Measurements from ENCODE around the gene SDK2.

Gene SDK2

DNA sequence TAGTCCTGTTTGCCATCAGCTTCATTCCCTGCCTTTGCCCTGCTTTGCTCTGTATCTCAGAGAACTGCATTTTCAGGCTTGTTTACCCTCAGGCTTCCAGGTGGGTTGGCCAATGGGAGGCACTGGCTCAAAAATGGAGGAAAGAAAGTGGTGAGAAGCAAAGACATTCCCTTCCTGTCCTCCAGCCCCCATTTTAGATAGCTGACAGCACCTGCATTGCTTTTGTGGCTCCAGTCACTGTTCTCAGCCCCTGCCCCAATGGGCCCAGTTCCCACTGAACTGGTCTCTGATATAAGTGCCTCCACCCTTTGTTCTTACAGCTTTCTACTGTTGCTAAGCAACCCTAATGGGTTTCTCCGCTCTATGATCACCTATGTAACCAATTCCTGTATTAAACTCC lies 19.4 kb upstream of the SDK2 start:
- H3K9me3 Mint-ChIP-seq, result peaks cover 7% of the 10 kb centered on the region
- CTCF ChIA-PET, result no interaction called here
- H3K4me3 Mint-ChIP-seq, result no peak overlapping the region
- no peak for DNase-seq
- peaks cover 29% of the 10 kb centered on the region for H3K27me3 Mint-ChIP-seq
- peaks cover 7% of the 10 kb centered on the region for H3K36me3 Mint-ChIP-seq
- peaks cover 31% of the 10 kb centered on the region for H3K4me1 Mint-ChIP-seq
- no peak overlapping the region for H3K27ac Mint-ChIP-seq

DNA sequence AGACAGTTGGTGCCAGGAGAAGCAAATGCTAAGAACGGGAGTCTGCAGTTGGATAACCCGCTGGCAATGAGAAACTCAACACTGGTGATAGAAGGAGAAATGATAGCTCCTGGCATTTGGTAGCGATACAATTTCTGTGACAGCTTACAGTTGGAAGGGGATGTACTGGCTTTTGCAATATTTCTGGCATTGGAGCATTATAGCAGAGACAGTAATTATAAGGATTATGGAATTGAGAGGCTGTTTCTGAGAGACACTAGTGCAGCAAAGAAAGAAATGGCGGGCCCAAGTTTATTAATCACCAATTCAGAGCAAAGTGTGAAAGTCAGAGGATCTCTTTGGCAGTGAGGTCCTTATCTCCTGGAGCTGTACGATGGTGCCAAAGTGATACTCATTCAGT lies 16.1 kb upstream of the SDK2 start:
- Mint-ChIP-seq H3K36me3 (peaks cover 2% of the 10 kb centered on the region), H3K4me1 (peaks cover 7% of the 10 kb centered on the region), H3K27ac (no peak overlapping the region), H3K27me3 (peaks cover 41% of the 10 kb centered on the region), H3K4me3 (no peak overlapping the region), H3K9me3 (peaks cover 1% of the 10 kb centered on the region)
- CTCF ChIA-PET, result interaction anchor here (0.9 kb wide), 1 partner anchor 51 kb away, joined by 4 read pairs; no protein-coding TSS in a partner anchor
- DNase-seq, result no peak

DNA sequence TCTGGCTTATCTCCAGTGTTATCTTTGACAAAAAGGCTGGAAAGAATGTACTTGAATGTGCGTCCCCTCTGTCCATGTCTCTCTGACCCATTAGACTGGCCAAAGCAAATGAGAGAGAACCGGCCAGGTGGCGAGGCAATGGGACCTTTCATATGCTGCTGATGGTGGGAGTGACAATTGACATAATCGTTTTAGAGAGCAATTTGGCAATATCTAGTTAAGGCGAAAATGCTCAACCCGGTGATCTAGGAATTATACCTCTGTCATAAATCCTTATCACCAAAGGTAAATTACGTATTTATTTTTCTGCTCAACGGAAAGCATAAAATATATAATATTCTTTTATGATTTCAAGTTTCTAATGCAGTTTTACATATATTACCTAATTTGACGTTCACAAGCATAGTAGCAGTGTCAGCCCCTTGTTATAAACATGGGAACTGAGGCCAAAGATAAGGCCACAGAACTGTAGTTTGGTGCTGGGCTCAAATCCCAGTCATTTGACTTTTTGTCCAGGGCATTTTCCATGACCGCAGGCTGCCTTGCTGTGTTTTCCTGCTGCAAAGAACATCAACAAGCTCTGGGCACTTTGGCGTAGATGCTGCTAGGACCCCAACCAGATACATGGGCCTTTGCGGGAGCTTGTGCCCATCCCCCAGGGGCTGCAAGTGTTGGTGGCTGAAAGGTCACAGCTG lies 14.7 kb upstream of the SDK2 start:
- Mint-ChIP-seq H3K4me1 (peaks cover 7% of the 10 kb centered on the region), H3K36me3 (peaks cover 8% of the 10 kb centered on the region), H3K9me3 (peaks cover 12% of the 10 kb centered on the region), H3K27ac (no peak overlapping the region), H3K27me3 (peaks cover 47% of the 10 kb centered on the region), H3K4me3 (no peak overlapping the region)
- CTCF ChIA-PET, result no interaction called here
- DNase-seq, result no peak

DNA sequence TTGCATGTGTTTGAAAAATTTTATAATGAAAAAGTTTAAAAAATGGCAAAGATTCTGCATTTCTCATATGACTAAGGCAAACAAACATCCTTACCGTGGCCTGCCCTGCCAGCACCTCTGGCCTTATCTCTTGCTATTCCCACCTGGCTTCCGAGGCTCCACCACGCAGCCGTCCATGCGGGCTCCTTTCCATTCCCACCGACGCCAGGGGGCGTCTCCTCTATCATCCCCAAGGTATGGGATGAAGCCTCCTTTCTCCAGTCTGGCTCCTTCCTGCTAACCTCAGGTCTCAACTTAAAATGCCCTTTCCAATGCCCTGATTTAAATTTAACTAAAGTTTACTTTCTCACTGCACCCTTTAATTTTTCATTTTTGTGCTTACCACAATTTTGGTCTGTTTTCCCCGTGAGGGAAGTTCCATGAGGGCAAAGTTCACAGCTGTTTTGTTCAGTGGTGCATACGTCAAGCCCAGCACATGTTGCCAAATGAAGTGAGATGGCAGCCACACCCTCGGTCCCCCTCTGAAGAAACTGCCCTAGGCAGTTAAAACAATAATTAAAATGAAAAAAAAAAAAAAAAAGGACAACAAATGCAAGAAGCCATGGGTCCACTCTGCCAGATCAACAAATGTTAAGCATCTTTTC lies 13.3 kb upstream of the SDK2 start:
- H3K36me3 Mint-ChIP-seq, result peaks cover 11% of the 10 kb centered on the region
- CTCF ChIA-PET, result no interaction called here
- H3K27me3 Mint-ChIP-seq, result peaks cover 46% of the 10 kb centered on the region
- no peak overlapping the region for H3K4me3 Mint-ChIP-seq
- H3K9me3 Mint-ChIP-seq, result peaks cover 20% of the 10 kb centered on the region
- no peak overlapping the region for H3K27ac Mint-ChIP-seq
- peak; percentile 52 for DNase-seq
- H3K4me1 Mint-ChIP-seq, result peaks cover 5% of the 10 kb centered on the region

DNA sequence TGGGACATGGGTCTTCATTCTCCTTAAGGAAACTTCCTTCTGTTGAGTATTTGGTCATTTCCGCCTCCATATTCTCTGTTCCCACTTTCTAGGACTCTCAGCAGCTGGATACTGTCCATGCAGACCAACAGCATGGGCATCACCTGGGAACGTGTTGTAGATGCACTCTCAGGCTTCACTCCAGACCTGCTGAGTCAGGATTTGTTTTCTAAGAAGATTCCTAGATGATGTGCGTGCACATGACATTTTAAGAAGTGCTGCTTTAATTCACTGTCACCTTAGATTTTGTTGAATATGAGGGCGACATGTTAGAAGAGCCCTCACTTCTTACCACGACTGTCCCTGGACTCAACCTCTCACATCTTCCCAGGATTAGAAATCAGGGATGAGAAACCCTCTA lies 10.0 kb upstream of the SDK2 start:
- Mint-ChIP-seq H3K9me3 (peaks cover 20% of the 10 kb centered on the region), H3K27me3 (peaks cover 47% of the 10 kb centered on the region), H3K4me3 (no peak overlapping the region), H3K27ac (no peak overlapping the region), H3K4me1 (peaks cover 14% of the 10 kb centered on the region), H3K36me3 (peaks cover 11% of the 10 kb centered on the region)
- DNase-seq, result no peak
- CTCF ChIA-PET, result no interaction called here

DNA sequence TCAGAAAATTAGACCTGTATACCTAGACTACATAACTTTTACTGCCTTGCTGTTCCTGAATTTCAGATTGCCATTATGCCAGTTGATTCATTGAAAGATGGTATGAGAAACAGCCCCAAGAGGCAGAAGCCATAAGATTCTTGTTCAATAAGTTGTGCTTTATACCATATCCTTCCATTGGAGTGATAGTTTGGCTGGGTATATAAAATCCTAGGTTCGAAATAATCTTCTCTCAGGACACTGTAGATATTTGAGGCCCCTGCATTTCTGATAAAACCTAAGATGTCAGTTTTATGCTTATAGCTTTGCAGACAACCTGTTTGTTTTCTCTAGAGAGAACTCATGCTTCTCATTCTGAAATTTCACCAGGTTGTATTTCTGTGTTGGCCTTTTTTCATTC lies 9.6 kb upstream of the SDK2 start:
- CTCF ChIA-PET, result no interaction called here
- no peak overlapping the region for H3K4me3 Mint-ChIP-seq
- H3K9me3 Mint-ChIP-seq, result peaks cover 20% of the 10 kb centered on the region

DNA sequence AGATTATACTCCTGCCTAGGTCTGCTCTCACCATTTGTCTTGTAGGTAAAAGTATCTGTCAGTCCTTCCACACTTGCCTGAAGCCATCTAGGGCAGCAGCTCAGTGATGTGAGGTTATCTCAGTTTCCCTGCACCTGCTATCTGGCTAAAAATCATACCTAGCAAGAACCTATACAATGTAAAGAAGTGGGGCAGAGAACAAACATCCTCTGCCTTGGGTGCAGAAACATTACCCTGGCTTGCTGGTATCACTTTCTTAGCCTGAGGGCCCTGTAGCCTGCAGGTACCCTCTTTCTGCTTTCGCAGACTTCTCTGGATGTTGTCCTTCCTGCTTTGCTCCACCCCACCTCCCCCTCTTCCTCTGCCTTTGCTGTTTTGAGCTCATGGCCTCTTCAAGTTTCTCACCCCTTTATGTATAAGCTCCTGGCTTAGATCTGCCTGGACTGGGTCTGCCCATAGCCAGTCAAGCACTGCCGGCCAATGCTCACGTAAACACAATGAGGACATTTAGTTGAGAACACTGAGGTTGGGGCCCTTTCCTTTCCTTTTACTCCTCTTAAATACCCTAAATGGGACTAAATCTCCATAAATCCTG lies 8.7 kb upstream of the SDK2 start:
- peaks cover 20% of the 10 kb centered on the region for H3K9me3 Mint-ChIP-seq
- CTCF ChIA-PET, result interaction anchor here (3.8 kb wide), 1 partner anchor 57 kb away, joined by 25 read pairs; no protein-coding TSS in a partner anchor
- peaks cover 11% of the 10 kb centered on the region for H3K36me3 Mint-ChIP-seq
- H3K27me3 Mint-ChIP-seq, result peaks cover 55% of the 10 kb centered on the region
- no peak overlapping the region for H3K27ac Mint-ChIP-seq
- H3K4me1 Mint-ChIP-seq, result peaks cover 14% of the 10 kb centered on the region
- DNase-seq, result no peak
- no peak overlapping the region for H3K4me3 Mint-ChIP-seq

More for the DNA sequence above, 9.6 kb upstream of the SDK2 start:
- H3K27ac Mint-ChIP-seq, result no peak overlapping the region
- H3K36me3 Mint-ChIP-seq, result peaks cover 11% of the 10 kb centered on the region
- peaks cover 14% of the 10 kb centered on the region for H3K4me1 Mint-ChIP-seq
- H3K27me3 Mint-ChIP-seq, result peaks cover 47% of the 10 kb centered on the region
- DNase-seq, result no peak

DNA sequence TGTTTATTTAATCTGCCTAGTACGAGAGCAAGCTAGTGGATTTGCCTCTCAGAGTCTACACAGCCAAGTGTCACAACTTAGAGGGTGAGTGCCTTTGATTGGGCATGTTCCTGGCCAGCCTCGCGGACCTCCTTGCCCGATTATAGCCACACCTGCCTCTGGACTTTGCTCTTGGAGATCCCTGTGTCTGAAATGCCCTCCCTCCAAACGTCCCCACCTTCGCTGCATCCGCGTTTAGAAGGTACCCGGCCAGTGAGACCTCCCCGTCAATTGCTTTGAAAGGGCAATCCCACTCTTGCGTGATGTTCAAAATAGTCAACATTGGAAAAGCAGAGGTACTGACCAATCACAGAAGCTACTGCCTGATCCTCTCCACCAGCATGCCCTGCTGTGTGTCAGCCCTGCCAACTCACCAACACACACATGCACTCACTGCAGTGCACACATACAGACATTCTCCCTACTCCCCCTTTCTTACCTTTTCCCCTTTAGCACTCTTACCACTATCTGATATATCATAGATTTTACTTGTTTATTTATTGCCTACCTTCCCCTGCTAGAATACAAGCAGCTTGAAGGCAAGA lies 6.5 kb upstream of the SDK2 start:
- Mint-ChIP-seq H3K4me1 (peaks cover 11% of the 10 kb centered on the region), H3K27me3 (peaks cover 65% of the 10 kb centered on the region), H3K4me3 (no peak overlapping the region), H3K27ac (no peak overlapping the region), H3K36me3 (peaks cover 11% of the 10 kb centered on the region), H3K9me3 (peaks cover 20% of the 10 kb centered on the region)
- CTCF ChIA-PET, result interaction anchor here (1.2 to 3.8 kb wide), 4 partner anchors 55 to 221 kb away, joined by 3 to 25 read pairs (median 10); no protein-coding TSS in a partner anchor
- DNase-seq, result no peak

DNA sequence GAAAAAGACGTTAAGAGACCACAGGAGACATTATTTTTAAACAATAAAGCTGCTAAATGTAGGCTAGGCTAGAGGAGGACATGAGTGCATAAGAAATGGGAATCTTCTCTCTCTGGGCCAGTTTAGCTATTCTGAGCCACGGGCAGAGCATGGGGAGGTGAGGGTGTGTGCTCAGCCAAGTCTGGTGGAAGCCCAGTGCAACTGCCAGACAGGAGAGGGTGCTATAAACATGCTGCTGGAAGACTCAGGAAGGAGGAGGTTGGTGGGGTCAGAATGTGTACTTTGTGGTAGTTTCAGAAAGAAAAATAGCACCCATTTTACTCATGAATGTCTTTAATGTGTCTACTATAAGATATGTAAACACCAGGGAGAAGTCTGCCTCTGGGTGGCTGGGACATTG lies 5.9 kb upstream of the SDK2 start:
- H3K9me3 Mint-ChIP-seq, result peaks cover 18% of the 10 kb centered on the region

DNA sequence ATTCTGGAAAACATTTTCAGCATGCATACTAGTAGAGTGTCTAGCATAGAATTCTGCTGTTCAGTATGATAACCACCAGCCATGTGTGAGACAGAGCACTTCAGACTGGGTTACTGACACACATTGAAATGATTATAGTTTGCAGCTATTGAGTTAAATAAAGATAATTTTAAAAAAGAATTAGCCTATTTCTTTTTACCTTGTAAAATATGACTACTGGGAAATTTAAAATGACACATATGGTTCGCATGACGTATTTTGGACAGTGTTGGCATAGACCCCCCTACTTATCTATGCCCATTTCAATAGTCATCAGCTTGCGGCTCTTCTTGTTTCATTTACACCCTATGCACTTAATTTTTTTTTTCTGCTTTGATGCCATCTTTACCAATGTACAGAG lies 4.7 kb upstream of the SDK2 start:
- no peak for DNase-seq
- Mint-ChIP-seq H3K4me3 (no peak overlapping the region), H3K4me1 (peaks cover 16% of the 10 kb centered on the region), H3K27ac (no peak overlapping the region), H3K36me3 (peaks cover 4% of the 10 kb centered on the region), H3K27me3 (peaks cover 64% of the 10 kb centered on the region), H3K9me3 (peaks cover 8% of the 10 kb centered on the region)
- CTCF ChIA-PET, result interaction anchor here (3.2 kb wide), 1 partner anchor 219 kb away, joined by 15 read pairs; no protein-coding TSS in a partner anchor

More for the DNA sequence above, 5.9 kb upstream of the SDK2 start:
- H3K36me3 Mint-ChIP-seq, result peaks cover 11% of the 10 kb centered on the region
- DNase-seq, result peak; percentile 55
- peaks cover 67% of the 10 kb centered on the region for H3K27me3 Mint-ChIP-seq
- H3K27ac Mint-ChIP-seq, result no peak overlapping the region
- H3K4me1 Mint-ChIP-seq, result peaks cover 15% of the 10 kb centered on the region
- H3K4me3 Mint-ChIP-seq, result no peak overlapping the region
- CTCF ChIA-PET, result interaction anchor here (1.2 to 3.8 kb wide), 5 partner anchors 55 to 220 kb away, joined by 3 to 25 read pairs (median 5); no protein-coding TSS in a partner anchor

DNA sequence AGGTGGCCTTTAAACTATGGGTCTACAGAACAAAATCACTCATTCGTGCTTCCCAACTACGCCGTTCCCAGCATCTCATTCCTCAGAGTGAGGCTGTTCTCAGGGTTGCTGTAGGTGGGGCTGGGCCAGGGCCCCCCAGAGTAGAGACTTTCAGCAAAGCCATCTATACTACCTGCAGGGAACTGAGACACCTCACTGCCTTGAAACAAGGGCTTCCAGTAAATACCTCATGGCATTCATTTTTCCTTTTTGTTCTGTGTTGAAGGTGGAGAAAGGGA lies 4.2 kb upstream of the SDK2 start:
- Mint-ChIP-seq H3K27me3 (peaks cover 69% of the 10 kb centered on the region), H3K27ac (no peak overlapping the region)

DNA sequence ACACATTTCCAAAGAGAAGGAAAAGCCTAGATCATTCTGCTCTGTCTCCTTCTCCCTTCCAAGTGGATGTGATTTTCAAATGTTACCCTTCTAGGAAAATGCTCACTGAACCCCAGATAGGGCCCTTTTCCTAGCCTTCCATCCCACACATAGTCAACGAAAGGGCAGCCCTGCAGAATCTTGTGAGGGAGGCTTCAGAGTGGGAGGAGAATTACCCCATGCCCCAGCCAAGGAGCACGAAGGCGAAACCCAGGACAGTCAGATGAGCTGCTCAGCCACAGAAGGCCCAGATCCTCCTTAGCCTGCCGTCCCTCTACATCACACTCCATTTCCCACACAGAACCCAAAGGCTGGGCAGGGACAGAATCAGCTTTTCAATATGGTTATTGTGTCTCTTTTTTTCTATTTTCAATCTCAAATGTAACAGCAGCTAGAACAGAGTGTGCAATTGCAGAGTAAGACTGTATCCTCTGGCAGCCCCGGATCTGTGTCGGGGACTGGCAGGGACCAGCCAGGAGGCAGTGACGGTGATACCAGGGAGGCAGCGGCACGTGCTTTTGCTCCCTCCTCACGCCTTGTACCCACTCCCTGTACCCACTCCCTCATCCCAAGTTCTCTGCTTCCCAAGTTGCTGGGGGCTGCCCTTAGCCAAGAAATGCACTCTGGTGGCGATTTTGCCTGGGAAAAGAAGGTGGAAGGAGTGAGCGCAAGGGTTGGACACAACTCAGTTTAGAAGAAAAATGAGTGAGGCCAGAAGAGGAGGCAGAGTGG lies 3.7 kb upstream of the SDK2 start:
- Mint-ChIP-seq H3K4me1 (peaks cover 19% of the 10 kb centered on the region), H3K9me3 (no peaks in the 10 kb centered on the region), H3K4me3 (no peak overlapping the region), H3K27ac (no peak overlapping the region), H3K27me3 (peaks cover 74% of the 10 kb centered on the region), H3K36me3 (no peaks in the 10 kb centered on the region)
- CTCF ChIA-PET, result interaction anchor here (1.8 kb wide), 1 partner anchor 59 kb away, joined by 5 read pairs; no protein-coding TSS in a partner anchor
- DNase-seq, result no peak

More for the DNA sequence above, 4.2 kb upstream of the SDK2 start:
- Mint-ChIP-seq H3K4me1 (peaks cover 17% of the 10 kb centered on the region), H3K36me3 (peaks cover 1% of the 10 kb centered on the region), H3K9me3 (peaks cover 4% of the 10 kb centered on the region), H3K4me3 (no peak overlapping the region)
- CTCF ChIA-PET, result interaction anchor here (3.2 kb wide), 1 partner anchor 219 kb away, joined by 15 read pairs; no protein-coding TSS in a partner anchor
- no peak for DNase-seq

DNA sequence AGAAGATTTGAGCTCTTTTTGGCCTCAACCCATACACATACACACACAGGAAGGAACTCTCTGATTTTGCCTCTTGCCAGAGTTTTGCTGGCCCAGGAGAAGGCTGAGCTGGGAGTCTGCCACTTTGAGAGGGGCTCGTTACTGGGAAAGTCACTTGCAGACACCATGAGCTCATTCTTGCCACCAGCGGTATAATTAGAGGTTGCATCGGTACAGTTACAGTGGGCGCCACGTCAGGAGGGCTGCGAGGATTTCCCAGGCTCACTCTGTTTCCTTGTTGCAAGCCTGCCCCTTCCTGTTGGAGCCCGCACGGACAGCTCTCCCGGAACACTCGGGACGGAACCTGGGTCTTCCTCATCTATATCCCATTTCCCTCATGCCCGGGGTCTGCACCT lies 3.1 kb upstream of the SDK2 start:
- DNase-seq, result no peak
- peaks cover 22% of the 10 kb centered on the region for H3K4me1 Mint-ChIP-seq
- H3K36me3 Mint-ChIP-seq, result no peaks in the 10 kb centered on the region
- CTCF ChIA-PET, result interaction anchor here (0.6 to 2.1 kb wide), 7 partner anchors 9 to 255 kb away, joined by 3 to 19 read pairs (median 5); no protein-coding TSS in a partner anchor
- H3K4me3 Mint-ChIP-seq, result no peak overlapping the region
- no peak overlapping the region for H3K27ac Mint-ChIP-seq
- no peaks in the 10 kb centered on the region for H3K9me3 Mint-ChIP-seq
- H3K27me3 Mint-ChIP-seq, result peaks cover 79% of the 10 kb centered on the region

Measured in activated naive CD4-positive, alpha-beta T cell treated with anti-CD3 and anti-CD28 coated beads, Interleukin-2, amount 10 ng/mL, durations not matched to agents 7 days and 5 days (primary cell).